Liver (tissue), 3 donors: Measurements from ENCODE around the gene MAP3K19.
"Not testable (repeated sequence)": the region's sequence is repeated elsewhere in the genome, so short reads cannot be mapped to it uniquely, and the experiment has no call there.

Source experiments
- ATF3 ChIP-seq: IDR thresholded peaks from 2 replicates; pipeline ENCODE4 v1.6.1; 2016; ENCODE audit warnings: antibody characterized with exemption
- CTCF ChIP-seq: fragments of 150-350 bp; IDR thresholded peaks from 2 replicates; pipeline ENCODE4 v1.5.1; 2017; ENCODE audit warnings: improper control_type of control experiment, low read depth, low read length; ENCODE audit not compliant: missing input control
- FOXA1 ChIP-seq: IDR thresholded peaks from 2 replicates; pipeline ENCODE4 v1.6.1; 2016; ENCODE audit warnings: antibody characterized with exemption
- JUND ChIP-seq, 2 donors: IDR thresholded peaks; 2 replicates each; pipeline ENCODE4 v1.6.1; 2016; ENCODE audit warnings: antibody characterized with exemption in 2 of 2
- REST ChIP-seq: IDR thresholded peaks from 2 replicates; pipeline ENCODE4 v1.6.1; 2016; ENCODE audit warnings: antibody characterized with exemption, mild to moderate bottlenecking
- SP1 ChIP-seq: IDR thresholded peaks from 2 replicates; pipeline ENCODE4 v1.6.1; 2018; ENCODE audit warnings: antibody characterized with exemption, mild to moderate bottlenecking
- TAF1 ChIP-seq: conservative IDR thresholded peaks from 2 replicates; pipeline ENCODE4 v1.6.1; 2016; ENCODE audit warnings: antibody characterized with exemption, mild to moderate bottlenecking
- YY1 ChIP-seq: IDR thresholded peaks from 2 replicates; pipeline ENCODE4 v1.6.1; 2016; ENCODE audit warnings: antibody characterized with exemption, mild to moderate bottlenecking
- TF ChIP-seq, protein P1 (sequence below): IDR thresholded peaks from 2 replicates; pipeline ENCODE4 v1.6.1; 2016; ENCODE audit warnings: antibody characterized with exemption
- donor health status: healthy.
- donor health status: healthy.

DNA sequence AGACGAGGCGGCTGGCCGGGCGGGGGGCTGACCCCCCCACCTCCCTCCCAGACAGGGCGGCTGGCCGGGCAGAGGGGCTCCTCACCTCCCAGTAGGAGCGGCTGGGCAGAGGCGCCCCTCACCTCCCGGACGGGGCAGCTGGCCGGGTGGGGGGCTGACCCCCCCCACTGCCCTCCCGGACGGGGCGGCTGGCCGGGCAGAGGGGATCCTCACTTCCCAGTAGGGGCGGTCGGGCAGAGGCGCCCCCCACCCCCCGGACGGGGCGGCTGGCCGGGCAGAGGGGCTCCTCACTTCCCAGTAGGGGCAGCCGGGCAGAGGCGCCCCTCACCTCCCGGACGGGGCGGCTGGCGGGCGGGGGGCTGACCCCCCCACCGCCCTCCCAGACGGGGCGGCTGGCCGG, 14.0 kb downstream of the MAP3K19 start:
- TF ChIP-seq CTCF; SP1; YY1; JUND (IDR thresholded peaks at IDR 0.05); TAF1; ATF3; FOXA1; REST: not testable (repeated sequence)
- TF ChIP-seq, protein P1, sequence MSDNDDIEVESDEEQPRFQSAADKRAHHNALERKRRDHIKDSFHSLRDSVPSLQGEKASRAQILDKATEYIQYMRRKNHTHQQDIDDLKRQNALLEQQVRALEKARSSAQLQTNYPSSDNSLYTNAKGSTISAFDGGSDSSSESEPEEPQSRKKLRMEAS, result not testable (repeated sequence)
